BJ (cell line): ENCODE data around the gene DOCK3. TPM values are rescaled to one million over a fixed set of nuclear protein-coding genes. Genes with fewer than 3 reads are reported as not detected.

Source experiments
- CTCF ChIA-PET: fragments of 350-600 bp; formaldehyde crosslinking; extraction: SDS; loops from one replicate; lab custom pipeline; 2021; ENCODE audit warnings: antibody characterized with exemption, inconsistent platforms; lab: Yijun Ruan, JAX
- POLR2A ChIA-PET: fragments of 300-600 bp; sonication (Branson Sonifier 250); formaldehyde crosslinking; extraction: SDS; loops from one replicate; lab custom pipeline; 2021; ENCODE audit warnings: antibody characterized with exemption; lab: Charles Lee
- DNase-seq: peaks from one replicate; pipeline ENCODE4 v3.0.0-alpha.2; 2011; ENCODE audit warnings: low read depth
- H3K27me3 ChIP-seq: 2 replicates; pipeline ENCODE4 v1.6.0; 2011; ENCODE audit warnings: low read length; ENCODE audit not compliant: control insufficient read depth, insufficient read depth
- H3K36me3 ChIP-seq: 2 replicates; pipeline ENCODE4 v1.5.1; 2011; ENCODE audit warnings: low read length; ENCODE audit not compliant: control insufficient read depth, insufficient read depth
- H3K4me3 ChIP-seq: 2 replicates; pipeline ENCODE4 v1.5.1; 2011; ENCODE audit warnings: low read depth, mild to moderate bottlenecking, control low read depth, low read length
- CTCF ChIP-seq: IDR thresholded peaks from 2 replicates; pipeline ENCODE4 v1.5.1; 2011; ENCODE audit warnings: low read depth, mild to moderate bottlenecking, control low read depth, inconsistent platforms, low read length, moderate library complexity; ENCODE audit not compliant: insufficient read depth
- polyA plus RNA-seq: library from polyadenylated mRNA; depleted of rRNA; stranded (reverse); fragments of >200 nt; gene quantifications from 2 replicates; pipeline ENCODE4 v1.2.3, GENCODE V29; 2011

DOCK3 gene
- polyA plus RNA-seq, 1 experiment: 0.09 TPM

- no peak for DNase-seq
- no peak for TF ChIP-seq CTCF
- CTCF ChIA-PET: interaction anchor here (0.7 to 1.3 kb wide), 4 partner anchors 40 to 102 kb away, joined by 3 to 10 read pairs (median 4); no protein-coding TSS in a partner anchor
- no peaks in the 10 kb centered on the region for H3K27me3 ChIP-seq
- no peak overlapping the region for H3K4me3 ChIP-seq
- no peaks in the 10 kb centered on the region for H3K36me3 ChIP-seq
- POLR2A ChIA-PET: no interaction called here
Measured at GRCh38 chr3:51270559-51270958, 595.8 kb downstream of the DOCK3 start.

- no peak for TF ChIP-seq CTCF
- CTCF ChIA-PET: interaction anchor here (1.0 to 1.3 kb wide), 2 partner anchors 40 to 69 kb away, joined by 3 to 4 read pairs; no protein-coding TSS in a partner anchor
- Histone ChIP-seq H3K4me3 (no peak overlapping the region), H3K27me3 (no peaks in the 10 kb centered on the region), H3K36me3 (no peaks in the 10 kb centered on the region)
- DNase-seq: no peak
- POLR2A ChIA-PET: no interaction called here
Measured at GRCh38 chr3:51271172-51271571, 596.4 kb downstream of the DOCK3 start.

GRCh38 chr3:51274052-51274451 lies 599.3 kb downstream of the DOCK3 start:
- no peak for TF ChIP-seq CTCF
- CTCF ChIA-PET: interaction anchor here (1.7 kb wide), 1 partner anchor 98 kb away, joined by 5 read pairs; no protein-coding TSS in a partner anchor

GRCh38 chr3:51275111-51275805 lies 600.5 kb downstream of the DOCK3 start:
- Histone ChIP-seq H3K4me3 (no peak overlapping the region), H3K36me3 (no peaks in the 10 kb centered on the region), H3K27me3 (no peaks in the 10 kb centered on the region)
- CTCF ChIA-PET: interaction anchor here (0.7 to 1.7 kb wide), 3 partner anchors 10 to 97 kb away, joined by 3 to 5 read pairs (median 3); no protein-coding TSS in a partner anchor
- no peak for TF ChIP-seq CTCF
- no peak for DNase-seq
- POLR2A ChIA-PET: no interaction called here

More at GRCh38 chr3:51274052-51274451, 599.3 kb downstream of the DOCK3 start:
- Histone ChIP-seq H3K27me3 (no peaks in the 10 kb centered on the region), H3K4me3 (no peak overlapping the region), H3K36me3 (no peaks in the 10 kb centered on the region)
- POLR2A ChIA-PET: no interaction called here
- DNase-seq: no peak

GRCh38 chr3:51276046-51276445 lies 601.3 kb downstream of the DOCK3 start:
- ChIA-PET POLR2A (no interaction called here), CTCF (interaction anchor here (0.7 kb wide), 1 partner anchor 34 kb away, joined by 3 read pairs; no protein-coding TSS in a partner anchor)
- TF ChIP-seq CTCF: no peak
- Histone ChIP-seq H3K27me3 (no peaks in the 10 kb centered on the region), H3K4me3 (no peak overlapping the region), H3K36me3 (no peaks in the 10 kb centered on the region)
- no peak for DNase-seq
